ENCODE measurements around the gene ADM5. TPM values are rescaled to one million over a fixed set of nuclear protein-coding genes. Genes with fewer than 3 reads are reported as not detected.

The ADM5 gene
- total RNA-seq, 1 experiment from 2014 or later: 13.5 TPM

DNA sequence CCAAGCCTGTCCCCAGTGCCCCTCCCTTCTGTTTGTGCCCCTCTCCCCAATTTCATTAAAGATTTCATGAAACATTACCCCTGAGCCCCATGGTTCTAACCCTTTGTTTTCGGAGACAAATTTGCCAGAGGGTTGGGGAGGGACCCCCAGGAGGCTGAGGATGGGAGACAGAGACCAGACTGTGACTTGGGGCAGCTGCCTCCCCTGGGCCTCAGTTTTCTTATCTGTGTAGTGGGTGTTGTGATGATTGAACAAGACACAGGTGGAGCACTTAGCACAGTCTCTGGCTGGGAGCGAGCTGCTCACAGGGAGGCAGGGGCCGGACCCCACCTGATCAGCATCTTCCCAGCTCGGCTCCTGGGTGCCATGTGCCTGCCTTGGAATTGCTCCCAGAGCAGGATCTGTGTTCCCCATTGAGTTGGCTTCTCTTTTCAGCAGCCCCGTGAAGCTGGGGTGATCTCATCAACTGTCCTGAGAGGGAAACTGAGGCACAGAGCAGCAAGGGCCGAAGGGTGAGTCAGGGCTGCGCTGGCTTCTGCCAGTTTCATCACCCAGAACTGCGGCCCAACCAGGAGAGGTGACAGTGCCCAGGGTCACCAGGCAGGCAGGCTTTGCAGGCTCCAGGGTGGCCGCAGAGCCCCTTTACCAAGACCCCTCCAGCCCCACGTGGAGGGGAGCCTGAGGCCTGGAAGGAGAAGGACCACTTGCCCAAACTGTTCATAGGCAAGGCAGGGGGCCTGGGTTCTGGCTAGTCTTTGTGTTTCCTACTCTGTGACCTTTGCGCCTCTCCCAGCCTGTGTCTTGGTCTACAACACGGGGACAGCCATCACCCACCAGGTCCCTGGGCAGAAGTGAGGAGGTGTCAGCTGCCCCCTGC, 30.6 kb upstream of the ADM5 start:
- no peak overlapping the region for H2AK5ac ChIP-seq (ENCODE audit: insufficient read length, low read length)
- peaks cover 19 to 32% of the 10 kb centered on the region in 2 experiments for H3K4me1 Mint-ChIP-seq
- H3K56ac ChIP-seq (ENCODE audit: insufficient read length, low read depth, low read length): no peak overlapping the region
- no peak overlapping the region for H2BK12ac ChIP-seq (ENCODE audit: insufficient read length, low read depth, low read length)
- H3K9me3 Mint-ChIP-seq: peaks cover 7% of the 10 kb centered on the region in 2 experiments; a peak in 4 of 5 replicates
- no peak overlapping the region for H2BK15ac ChIP-seq (ENCODE audit: low read depth, low read length)
- no peak overlapping the region for H2BK5ac ChIP-seq (ENCODE audit: insufficient read length, low read length)
- H2BK20ac ChIP-seq (ENCODE audit: low read depth, low read length, poor library complexity, severe bottlenecking): no peak overlapping the region
- no peak overlapping the region for H3K23ac ChIP-seq (ENCODE audit: insufficient read length, low read depth, low read length)
- no peaks in the 10 kb centered on the region for H3K79me2 ChIP-seq (ENCODE audit: insufficient read depth, low read length)
- H3K9me3 ChIP-seq (ENCODE audit: control insufficient read depth, low read depth, low read length): no peaks in the 10 kb centered on the region
- no peaks in the 10 kb centered on the region for H3K27me3 ChIP-seq (ENCODE audit: insufficient read depth, low read length)
- no peaks in the 10 kb centered on the region for H4K20me1 ChIP-seq (ENCODE audit: control insufficient read depth, insufficient read depth, insufficient read length)
- H4K91ac ChIP-seq (ENCODE audit: insufficient read length, low read depth, low read length): no peak overlapping the region
- H2AFZ ChIP-seq (ENCODE audit: low read length): no peak overlapping the region
- no peak for DNase-seq
- no peak overlapping the region for H4K8ac ChIP-seq (replicated peaks; ENCODE audit: insufficient read length, low read depth, low read length)
- H3K4ac ChIP-seq (ENCODE audit: low read depth, low read length): no peak overlapping the region
- no peak overlapping the region for H3K9ac ChIP-seq (ENCODE audit: extremely low read depth, insufficient read length, low read length)
- no peaks in the 10 kb centered on the region for H3K79me1 ChIP-seq (ENCODE audit: insufficient read depth, low read depth, low read length, poor library complexity, severe bottlenecking)
- no peak overlapping the region for H2BK120ac ChIP-seq (ENCODE audit: low read depth, low read length, poor library complexity, severe bottlenecking)
- no peak overlapping the region for H3K4me3 Mint-ChIP-seq
- no peaks in the 10 kb centered on the region for H3K27me3 Mint-ChIP-seq (ENCODE audit: low read depth)
- H3K14ac ChIP-seq (ENCODE audit: insufficient read depth, low read length): no peak overlapping the region
- WGBS (ENCODE audit: extremely low coverage, insufficient read length, low lambda C conversion rate): no CpG with 5 or more reads among the region's 12 CpGs
- H3K4me1 ChIP-seq (ENCODE audit: insufficient read depth, low read length): no peaks in the 10 kb centered on the region
- H3K36me3 Mint-ChIP-seq (ENCODE audit: insufficient read depth in 1 of 3, low read depth in 3 of 3): peaks cover 52 to 92% (median 87%) of the 10 kb centered on the region in 3 experiments
- TF ChIP-seq, protein P1, sequence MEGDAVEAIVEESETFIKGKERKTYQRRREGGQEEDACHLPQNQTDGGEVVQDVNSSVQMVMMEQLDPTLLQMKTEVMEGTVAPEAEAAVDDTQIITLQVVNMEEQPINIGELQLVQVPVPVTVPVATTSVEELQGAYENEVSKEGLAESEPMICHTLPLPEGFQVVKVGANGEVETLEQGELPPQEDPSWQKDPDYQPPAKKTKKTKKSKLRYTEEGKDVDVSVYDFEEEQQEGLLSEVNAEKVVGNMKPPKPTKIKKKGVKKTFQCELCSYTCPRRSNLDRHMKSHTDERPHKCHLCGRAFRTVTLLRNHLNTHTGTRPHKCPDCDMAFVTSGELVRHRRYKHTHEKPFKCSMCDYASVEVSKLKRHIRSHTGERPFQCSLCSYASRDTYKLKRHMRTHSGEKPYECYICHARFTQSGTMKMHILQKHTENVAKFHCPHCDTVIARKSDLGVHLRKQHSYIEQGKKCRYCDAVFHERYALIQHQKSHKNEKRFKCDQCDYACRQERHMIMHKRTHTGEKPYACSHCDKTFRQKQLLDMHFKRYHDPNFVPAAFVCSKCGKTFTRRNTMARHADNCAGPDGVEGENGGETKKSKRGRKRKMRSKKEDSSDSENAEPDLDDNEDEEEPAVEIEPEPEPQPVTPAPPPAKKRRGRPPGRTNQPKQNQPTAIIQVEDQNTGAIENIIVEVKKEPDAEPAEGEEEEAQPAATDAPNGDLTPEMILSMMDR (conservative IDR thresholded peaks at IDR 0.05): no peak
- no peaks in the 10 kb centered on the region for H3K23me2 ChIP-seq (ENCODE audit: insufficient read length, low read depth, low read length, poor library complexity, severe bottlenecking)
- H3T11ph ChIP-seq (ENCODE audit: low read length): no peak overlapping the region
- no peak overlapping the region for H4K5ac ChIP-seq (ENCODE audit: insufficient read length, low read depth, low read length)
- H3K27ac ChIP-seq (ENCODE audit: insufficient read length, low read depth, low read length): no peak overlapping the region
- no peak overlapping the region for H3K4me2 ChIP-seq (ENCODE audit: insufficient read depth, insufficient read length, low read length)
- no peak overlapping the region for H3K18ac ChIP-seq (ENCODE audit: insufficient read length, low read depth, low read length)
- no peak overlapping the region for H3K27ac Mint-ChIP-seq

Data from H9 (cell line).